Activated CD8-positive, alpha-beta T cell treated with anti-CD3 and anti-CD28 coated beads for 36 hours (primary cell): ENCODE data around the gene PIGV. TPM values are rescaled to one million over a fixed set of nuclear protein-coding genes. Genes with fewer than 3 reads are reported as not detected.
A peak's percentile ranks its signal among the peaks of the same experiment; 100 is the strongest.

Experiments
- ATAC-seq: fragments of 200-7000 bp; cut with Tn5 transposase; one replicate; pipeline ENCODE4 v1.10.0; 2021; ENCODE audit warnings: mild to moderate bottlenecking, moderate library complexity
- CTCF ChIA-PET: fragments of 350-600 bp; sonication (Branson Sonifier 250); formaldehyde crosslinking; loops from one replicate; lab custom pipeline; 2021; ENCODE audit warnings: antibody characterized with exemption; lab: Charles Lee
- POLR2A ChIA-PET: fragments of 350-600 bp; sonication (Branson Sonifier 250); formaldehyde crosslinking; loops from one replicate; lab custom pipeline; 2021; ENCODE audit warnings: antibody characterized with exemption; lab: Charles Lee
- DNase-seq: peaks from one replicate; pipeline ENCODE4 v3.0.0-alpha.2; 2020
- H3K27ac Mint-ChIP-seq: one replicate; pipeline ENCODE4 v1.8.0; 2021; ENCODE audit warnings: mild to moderate bottlenecking, mixed read lengths
- H3K27me3 Mint-ChIP-seq: one replicate; pipeline ENCODE4 v1.8.0; 2021; ENCODE audit warnings: mixed read lengths
- H3K36me3 Mint-ChIP-seq: one replicate; pipeline ENCODE4 v1.8.0; 2021; ENCODE audit warnings: low read depth, mixed read lengths
- H3K4me1 Mint-ChIP-seq: one replicate; pipeline ENCODE4 v1.8.0; 2021; ENCODE audit warnings: low read depth, mixed read lengths
- H3K4me3 Mint-ChIP-seq: one replicate; pipeline ENCODE4 v1.8.0; 2021; ENCODE audit warnings: mild to moderate bottlenecking, moderate library complexity, mixed read lengths
- H3K9me3 Mint-ChIP-seq: one replicate; pipeline ENCODE4 v1.8.0; 2021; ENCODE audit warnings: mixed read lengths
- CTCF ChIP-seq: fragments of 200-600 bp; IDR thresholded peaks from one replicate; pipeline ENCODE4 v1.8.0; 2022; ENCODE audit warnings: antibody characterized with exemption, mild to moderate bottlenecking
- intact Hi-C: fragments of 100-400 bp; cut with micrococcal nuclease; formaldehyde crosslinking; loops from one replicate; pipeline ENCODE4 v1.10.0; 2022
- total RNA-seq, 2 experiments: library from RNA; stranded (reverse); gene quantifications; one replicate each; pipeline ENCODE4 v1.2.3, GENCODE V29; 2021

PIGV gene
- total RNA-seq, 2 experiments from 2014 or later = 21.2 to 23.9 TPM

DNA sequence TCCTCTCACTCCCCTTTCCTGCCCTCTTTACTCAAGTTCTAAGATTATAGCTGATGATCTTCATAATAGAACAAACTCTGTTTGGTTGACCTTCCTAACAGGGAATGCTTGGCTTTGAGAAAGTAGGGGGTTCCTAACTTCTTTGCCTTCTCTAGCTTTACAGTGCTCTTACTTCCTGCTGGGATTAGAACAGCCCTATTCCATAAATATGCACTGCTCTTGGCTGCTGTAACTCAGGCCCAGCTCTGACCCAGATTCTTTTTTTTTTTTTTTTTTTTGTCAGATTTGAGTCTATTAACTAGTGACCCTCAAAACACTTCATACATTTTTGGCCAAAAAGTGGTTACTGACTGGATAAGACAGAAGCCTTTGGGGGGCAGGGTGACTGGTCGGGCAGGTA lies 39.4 kb upstream of the PIGV start:
- peak overlapping the region; percentile 74 for H3K27ac Mint-ChIP-seq
- ChIA-PET POLR2A (interaction anchor here (1.0 kb wide), 2 partner anchors 16 to 19 kb away, joined by 3 to 4 read pairs; no protein-coding TSS in a partner anchor), CTCF (interaction anchor here (2.6 to 7.2 kb wide), 2 partner anchors 40 to 57 kb away, joined by 6 to 70 read pairs; partner anchors contain the start of gene PIGV)
- intact Hi-C loops = no loop called here
- H3K27me3 Mint-ChIP-seq = no peaks in the 10 kb centered on the region
- H3K9me3 Mint-ChIP-seq = no peaks in the 10 kb centered on the region
- H3K36me3 Mint-ChIP-seq = peaks cover 71% of the 10 kb centered on the region
- TF ChIP-seq CTCF = no peak
- peaks cover 84% of the 10 kb centered on the region for H3K4me1 Mint-ChIP-seq
- H3K4me3 Mint-ChIP-seq = no peak overlapping the region
- ATAC-seq (no peak), DNase-seq (no peak)

- DNase-seq (no peak), ATAC-seq (no peak)
- Mint-ChIP-seq H3K9me3 (no peaks in the 10 kb centered on the region), H3K36me3 (peaks cover 74% of the 10 kb centered on the region), H3K4me3 (no peak overlapping the region), H3K27me3 (no peaks in the 10 kb centered on the region), H3K27ac (peak overlapping the region; percentile 21), H3K4me1 (peaks cover 78% of the 10 kb centered on the region)
- TF ChIP-seq CTCF = no peak
- CTCF ChIA-PET = interaction anchor here (0.7 to 0.9 kb wide), 2 partner anchors 25 to 47 kb away, joined by 3 read pairs; no protein-coding TSS in a partner anchor
- POLR2A ChIA-PET = interaction anchor here (1.0 kb wide), 1 partner anchor 20 kb away, joined by 3 read pairs; no protein-coding TSS in a partner anchor
- intact Hi-C loops = no loop called here
Observed at GRCh38 chr1:26749458-26749857, 38.3 kb upstream of the PIGV start.

GRCh38 chr1:26750428-26750827 lies 37.3 kb upstream of the PIGV start:
- no peaks in the 10 kb centered on the region for H3K27me3 Mint-ChIP-seq
- ATAC-seq (no peak), DNase-seq (no peak)
- peaks cover 74% of the 10 kb centered on the region for H3K36me3 Mint-ChIP-seq
- ChIA-PET POLR2A (no interaction called here), CTCF (no interaction called here)
- H3K4me3 Mint-ChIP-seq = no peak overlapping the region
- TF ChIP-seq CTCF = no peak
- no peaks in the 10 kb centered on the region for H3K9me3 Mint-ChIP-seq
- intact Hi-C loops = no loop called here
- H3K27ac Mint-ChIP-seq = peak overlapping the region; percentile 74
- H3K4me1 Mint-ChIP-seq = peaks cover 72% of the 10 kb centered on the region

- intact Hi-C loops = no loop called here
- Mint-ChIP-seq H3K4me3 (no peak overlapping the region), H3K27ac (peak overlapping the region; percentile 56), H3K4me1 (peaks cover 61% of the 10 kb centered on the region), H3K27me3 (no peaks in the 10 kb centered on the region), H3K9me3 (no peaks in the 10 kb centered on the region), H3K36me3 (peaks cover 58% of the 10 kb centered on the region)
- no peak for ATAC-seq
- no peak for TF ChIP-seq CTCF
- no peak for DNase-seq
- ChIA-PET CTCF (no interaction called here), POLR2A (no interaction called here)
Observed at GRCh38 chr1:26752519-26752918, 35.2 kb upstream of the PIGV start.

DNA sequence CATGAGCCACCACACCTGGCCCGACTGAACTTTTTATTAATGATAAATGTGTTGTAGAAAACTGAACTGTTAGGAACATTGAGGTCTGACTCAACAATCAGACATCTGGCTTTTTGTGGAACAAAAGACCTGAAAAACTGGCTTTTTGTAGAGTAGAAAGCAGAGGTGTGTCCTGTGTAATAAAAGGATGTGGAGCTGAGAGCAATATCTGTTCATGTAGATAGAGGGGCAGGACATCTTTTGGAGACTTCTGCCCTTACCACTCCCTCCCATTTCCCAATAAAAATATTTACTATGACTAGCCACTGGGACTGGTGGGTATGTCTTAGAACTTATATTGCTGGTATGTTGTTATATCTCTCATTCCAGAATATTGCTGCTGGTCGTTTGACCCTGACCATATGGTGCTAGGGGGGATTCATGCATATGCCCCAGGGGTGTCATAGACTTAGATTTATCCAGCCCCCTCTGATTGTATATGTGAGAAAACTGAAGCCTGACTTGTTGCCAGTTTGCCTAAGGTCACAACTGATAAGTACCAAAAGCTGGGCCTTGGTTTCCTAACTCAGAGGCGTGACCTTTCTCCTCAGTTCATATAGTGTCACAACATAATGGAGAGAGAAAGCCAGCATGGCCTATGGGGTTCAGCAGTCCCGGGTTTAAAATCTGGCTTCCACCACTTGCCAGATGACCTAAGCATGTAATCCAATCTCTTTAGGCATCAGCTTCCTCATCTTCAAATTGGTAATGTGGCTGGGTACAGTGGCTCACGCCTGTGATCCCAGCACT lies 33.5 kb upstream of the PIGV start:
- peaks cover 61% of the 10 kb centered on the region for H3K4me1 Mint-ChIP-seq
- TF ChIP-seq CTCF = no peak
- H3K4me3 Mint-ChIP-seq = no peak overlapping the region
- no peaks in the 10 kb centered on the region for H3K9me3 Mint-ChIP-seq
- H3K27me3 Mint-ChIP-seq = no peaks in the 10 kb centered on the region
- ChIA-PET CTCF (no interaction called here), POLR2A (interaction anchor here (0.6 to 2.1 kb wide), 4 partner anchors 10 to 168 kb away, joined by 3 to 6 read pairs (median 3); partner anchors contain the start of gene NUDC)
- no peak for DNase-seq
- peaks cover 56% of the 10 kb centered on the region for H3K36me3 Mint-ChIP-seq
- intact Hi-C loops = no loop called here
- ATAC-seq = no peak
- peak overlapping the region; percentile 63 for H3K27ac Mint-ChIP-seq
